HG03064 (cell line): ENCODE results near the gene NDRG3.
"Not testable (repeated sequence)": the region's sequence is repeated elsewhere in the genome, so short reads cannot be mapped to it uniquely, and the experiment has no call there.

ENCODE experiments used
- ATAC-seq: cut with Tn5 transposase; IDR thresholded peaks from one replicate; pipeline ENCODE4 v1.9.1; 2021; ENCODE audit warnings: low read depth; ENCODE audit not compliant: unreplicated experiment

The NDRG3 gene

GRCh38 chr20:36620917-36621316, 125.0 kb downstream of the NDRG3 start:
- ATAC-seq = no peak

- no peak for ATAC-seq
Measured at GRCh38 chr20:36614781-36615557, 130.9 kb downstream of the NDRG3 start.

DNA sequence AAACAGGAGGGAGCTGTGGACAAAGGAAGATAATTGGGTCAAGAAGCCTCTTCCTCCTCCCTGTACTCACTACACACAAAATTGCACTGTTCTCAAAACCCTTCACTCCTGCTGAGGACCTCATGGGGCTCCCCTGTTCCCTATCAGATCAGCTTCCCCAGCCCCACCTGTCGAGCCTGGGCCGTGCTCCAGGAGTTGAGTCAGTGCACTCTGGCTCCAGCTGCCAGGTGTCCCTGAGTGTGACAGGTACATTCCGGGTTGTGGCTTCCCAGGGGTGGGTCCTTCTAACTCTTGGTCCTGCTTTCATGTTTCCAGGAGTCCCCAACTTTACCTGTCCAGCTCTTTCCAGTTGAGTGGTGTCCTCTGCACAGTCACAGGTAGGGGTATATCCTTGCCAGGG, 131.9 kb downstream of the NDRG3 start:
- no peak for ATAC-seq

DNA sequence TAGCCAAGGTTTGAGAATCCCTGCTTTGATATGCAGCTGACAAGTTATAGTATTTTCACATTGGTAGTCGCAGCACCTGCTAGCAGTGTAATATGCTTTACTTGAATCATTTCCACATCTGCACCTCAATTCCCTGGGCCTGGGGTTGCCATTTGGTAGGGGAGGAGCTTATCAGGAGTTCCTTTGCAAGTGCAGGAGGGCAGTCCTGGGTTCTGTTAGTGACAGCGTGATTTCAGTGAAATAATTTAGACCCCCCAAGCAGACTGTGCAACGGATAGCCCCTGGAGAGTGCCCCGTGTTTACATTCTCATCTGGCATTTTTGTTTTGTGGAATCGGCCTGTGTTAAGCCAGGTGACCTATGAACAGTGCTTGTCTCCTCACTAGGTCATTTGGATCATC, 134.3 kb downstream of the NDRG3 start:
- no peak for ATAC-seq

- ATAC-seq = not testable (repeated sequence)
Measured at GRCh38 chr20:36608388-36608728, 137.5 kb downstream of the NDRG3 start.

- no peak for ATAC-seq
Measured at GRCh38 chr20:36607586-36608387, 138.1 kb downstream of the NDRG3 start.

DNA sequence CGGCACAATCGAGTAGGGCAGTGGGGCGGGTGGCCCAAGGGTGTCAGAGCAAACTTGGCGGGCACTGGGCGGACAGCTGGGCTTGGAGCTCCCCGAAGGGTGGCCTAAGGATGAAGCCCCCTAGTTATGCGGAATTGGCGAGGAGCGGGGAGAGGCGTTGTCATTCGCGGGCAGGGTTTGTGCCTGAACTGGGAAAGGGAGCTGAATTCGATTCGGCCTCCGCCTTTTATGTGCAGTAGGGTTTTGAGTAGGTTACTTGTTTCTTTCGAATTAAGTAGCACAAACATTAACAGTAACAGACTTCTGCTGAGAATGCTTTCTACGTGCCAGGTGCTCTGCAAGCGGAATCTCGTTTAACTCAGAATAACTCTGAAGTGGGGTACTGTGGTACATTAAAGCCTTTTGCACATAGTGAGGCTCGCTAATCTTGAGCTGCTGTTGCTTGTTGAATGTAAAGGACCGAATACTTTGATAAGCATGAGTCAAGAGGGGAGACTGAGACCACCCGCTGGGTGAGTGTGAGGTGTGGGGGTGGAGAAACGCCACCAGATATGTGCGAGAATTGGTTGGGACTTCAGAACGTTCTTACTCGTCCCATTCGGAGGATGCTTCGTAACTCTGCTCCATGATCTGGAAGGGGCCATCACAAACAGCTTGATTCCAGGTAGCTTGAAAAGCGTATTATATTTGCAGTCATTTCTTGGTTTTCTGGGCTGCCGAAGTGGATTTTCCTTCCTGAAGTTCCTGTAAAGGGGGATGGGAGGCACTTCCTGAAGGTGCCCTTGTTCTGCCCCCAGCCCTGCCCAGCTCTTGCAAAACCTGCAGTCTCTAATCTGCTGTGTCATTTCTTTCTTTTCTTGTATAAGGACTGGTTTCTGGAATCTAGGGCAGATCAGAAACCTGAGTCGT, 139.5 kb downstream of the NDRG3 start:
- ATAC-seq = no peak

DNA sequence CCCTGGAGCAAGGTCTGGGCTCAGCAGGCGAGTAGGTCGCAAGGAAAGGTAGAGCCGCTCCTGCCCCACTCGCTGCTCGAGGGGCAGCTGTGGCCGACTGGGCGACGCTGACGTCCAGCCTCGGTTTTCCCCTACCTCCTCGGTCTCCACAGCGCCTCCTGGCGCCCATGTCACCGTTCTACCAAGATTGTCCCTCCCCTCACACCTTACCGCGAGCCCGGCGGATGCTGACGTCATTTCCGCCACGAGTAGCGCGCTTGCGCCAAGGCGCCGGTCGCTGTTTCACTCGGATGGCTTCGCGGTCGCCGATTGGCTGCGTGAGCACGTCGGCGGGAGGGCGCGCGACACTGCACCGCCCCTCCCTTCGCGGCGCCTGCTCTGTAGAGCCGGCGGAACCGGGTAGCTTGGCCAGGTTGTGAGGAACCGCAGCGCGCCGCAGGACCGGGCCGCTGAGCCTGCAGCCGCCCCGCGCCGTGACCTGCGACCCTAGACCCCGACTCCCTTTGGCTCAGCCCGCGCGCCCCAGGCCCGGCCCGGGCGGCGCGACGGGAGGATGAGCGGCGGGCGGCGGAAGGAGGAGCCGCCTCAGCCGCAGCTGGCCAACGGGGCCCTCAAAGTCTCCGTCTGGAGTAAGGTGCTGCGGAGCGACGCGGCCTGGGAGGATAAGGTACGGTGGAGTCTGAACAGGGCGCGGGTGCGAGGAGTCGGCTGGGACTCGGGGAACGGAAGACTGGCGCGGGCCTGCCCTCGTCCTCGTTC, 140.3 kb downstream of the NDRG3 start, which contains the start of gene RAB5IF:
TSS of gene RAB5IF (plus strand) at position 381 of the 759 bp plus-strand sequence. CDS start at position 554, 173 bp downstream.
- ATAC-seq = peak; percentile 78

DNA sequence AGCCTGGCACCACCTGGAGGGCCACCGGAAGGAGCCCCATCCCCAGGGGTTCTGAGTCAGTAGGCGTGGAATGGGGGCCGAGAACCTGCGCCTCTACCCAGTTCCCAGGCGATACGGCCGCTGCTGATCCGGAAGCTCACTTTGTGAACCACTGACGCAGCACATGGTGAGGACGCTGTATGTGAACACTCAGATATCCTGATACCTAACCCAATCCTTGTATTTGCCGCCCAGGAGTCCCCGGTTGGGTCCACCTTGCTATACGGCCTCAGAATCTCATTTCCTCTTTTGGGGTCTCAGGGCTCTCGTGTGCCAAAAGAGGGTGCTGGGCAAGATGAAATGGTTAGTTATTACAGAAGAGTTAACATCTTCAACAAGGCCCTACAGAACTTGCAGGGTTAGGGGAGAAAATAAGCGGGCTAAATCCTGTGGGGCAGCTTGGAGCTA, 140.9 kb downstream of the NDRG3 start:
- ATAC-seq = peak; percentile 15
